ENCODE measurements around the gene LHFPL3. TPM values are rescaled to one million over a fixed set of nuclear protein-coding genes. Genes with fewer than 3 reads are reported as not detected.

The LHFPL3 gene
- polyA plus RNA-seq, 1 of the 3 experiments (the other 2 are of a cell fraction), result not detected

- Histone ChIP-seq H3F3A (replicated peaks; ENCODE audit: insufficient read depth) (no peaks in the 10 kb centered on the region), H3K27me3 (ENCODE audit: insufficient read depth) (no peaks in the 10 kb centered on the region), H3K9ac (no peak overlapping the region), H3K36me3 (replicated peaks in 1 of 2; ENCODE audit: control insufficient read depth in 1 of 2, insufficient read depth in 2 of 2, low read length in 1 of 2) (no peaks in the 10 kb centered on the region), H2AFZ (ENCODE audit: low read depth) (no peak overlapping the region), H3K4me1 (ENCODE audit: control insufficient read depth in 1 of 2, insufficient read depth in 2 of 2, low read depth in 1 of 2, low read length in 1 of 2) (no peaks in the 10 kb centered on the region; a peak in 1 of 4 replicates), H3K27ac (ENCODE audit: low read depth in 2 of 2, low read length in 1 of 2) (no peak overlapping the region), H3K4me2 (no peak overlapping the region), H3K9me3 (no peaks in the 10 kb centered on the region), H3K9me2 (no peaks in the 10 kb centered on the region), H3K79me2 (ENCODE audit: insufficient read depth) (no peaks in the 10 kb centered on the region), H4K20me1 (ENCODE audit: insufficient read depth) (no peaks in the 10 kb centered on the region), H3K4me3 (ENCODE audit: low read depth in 2 of 2, low read length in 1 of 2) (no peak overlapping the region)
- TF ChIP-seq NFIC (IDR thresholded peaks at IDR 0.05; ENCODE audit: borderline replicate concordance) (no peak), EP300 (IDR thresholded peaks at IDR 0.05; ENCODE audit: borderline replicate concordance in 1 of 2, low read depth in 1 of 2, low read length in 1 of 2) (no peak), TCF12 (IDR thresholded peaks at IDR 0.05) (no peak), USF2 (IDR thresholded peaks at IDR 0.05; ENCODE audit: borderline replicate concordance, low read depth, low read length) (no peak), CHD2 (IDR thresholded peaks at IDR 0.05; ENCODE audit: low read length, partially characterized antibody) (no peak), FOXJ3 (CRISPR knock-in tag; IDR thresholded peaks at IDR 0.05) (no peak), MAX (IDR thresholded peaks at IDR 0.05; ENCODE audit: low read depth) (no peak), GATA2 (CRISPR knock-in tag; IDR thresholded peaks at IDR 0.05) (no peak), YY1 (IDR thresholded peaks at IDR 0.05; ENCODE audit: low read depth) (no peak), GABPA (IDR thresholded peaks at IDR 0.05; ENCODE audit: low read depth) (no peak), RAD21 (IDR thresholded peaks at IDR 0.05; ENCODE audit: low read length) (no peak), RCOR1 (IDR thresholded peaks at IDR 0.05; ENCODE audit: low read length) (no peak), FOXM1 (IDR thresholded peaks at IDR 0.05; ENCODE audit: low read depth) (no peak), SIN3A (IDR thresholded peaks at IDR 0.05; ENCODE audit: borderline replicate concordance, low read depth, low read length) (no peak), EZH2phosphoT487 (IDR thresholded peaks at IDR 0.05; ENCODE audit: borderline replicate concordance, low read depth) (no peak), JUND (IDR thresholded peaks at IDR 0.05) (no peak), RFX5 (IDR thresholded peaks at IDR 0.05; ENCODE audit: low read length) (no peak)
- TF ChIP-seq, protein P1, sequence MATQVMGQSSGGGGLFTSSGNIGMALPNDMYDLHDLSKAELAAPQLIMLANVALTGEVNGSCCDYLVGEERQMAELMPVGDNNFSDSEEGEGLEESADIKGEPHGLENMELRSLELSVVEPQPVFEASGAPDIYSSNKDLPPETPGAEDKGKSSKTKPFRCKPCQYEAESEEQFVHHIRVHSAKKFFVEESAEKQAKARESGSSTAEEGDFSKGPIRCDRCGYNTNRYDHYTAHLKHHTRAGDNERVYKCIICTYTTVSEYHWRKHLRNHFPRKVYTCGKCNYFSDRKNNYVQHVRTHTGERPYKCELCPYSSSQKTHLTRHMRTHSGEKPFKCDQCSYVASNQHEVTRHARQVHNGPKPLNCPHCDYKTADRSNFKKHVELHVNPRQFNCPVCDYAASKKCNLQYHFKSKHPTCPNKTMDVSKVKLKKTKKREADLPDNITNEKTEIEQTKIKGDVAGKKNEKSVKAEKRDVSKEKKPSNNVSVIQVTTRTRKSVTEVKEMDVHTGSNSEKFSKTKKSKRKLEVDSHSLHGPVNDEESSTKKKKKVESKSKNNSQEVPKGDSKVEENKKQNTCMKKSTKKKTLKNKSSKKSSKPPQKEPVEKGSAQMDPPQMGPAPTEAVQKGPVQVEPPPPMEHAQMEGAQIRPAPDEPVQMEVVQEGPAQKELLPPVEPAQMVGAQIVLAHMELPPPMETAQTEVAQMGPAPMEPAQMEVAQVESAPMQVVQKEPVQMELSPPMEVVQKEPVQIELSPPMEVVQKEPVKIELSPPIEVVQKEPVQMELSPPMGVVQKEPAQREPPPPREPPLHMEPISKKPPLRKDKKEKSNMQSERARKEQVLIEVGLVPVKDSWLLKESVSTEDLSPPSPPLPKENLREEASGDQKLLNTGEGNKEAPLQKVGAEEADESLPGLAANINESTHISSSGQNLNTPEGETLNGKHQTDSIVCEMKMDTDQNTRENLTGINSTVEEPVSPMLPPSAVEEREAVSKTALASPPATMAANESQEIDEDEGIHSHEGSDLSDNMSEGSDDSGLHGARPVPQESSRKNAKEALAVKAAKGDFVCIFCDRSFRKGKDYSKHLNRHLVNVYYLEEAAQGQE (IDR thresholded peaks at IDR 0.05; ENCODE audit: low read depth, low read length), result no peak
- TF ChIP-seq, protein P2, sequence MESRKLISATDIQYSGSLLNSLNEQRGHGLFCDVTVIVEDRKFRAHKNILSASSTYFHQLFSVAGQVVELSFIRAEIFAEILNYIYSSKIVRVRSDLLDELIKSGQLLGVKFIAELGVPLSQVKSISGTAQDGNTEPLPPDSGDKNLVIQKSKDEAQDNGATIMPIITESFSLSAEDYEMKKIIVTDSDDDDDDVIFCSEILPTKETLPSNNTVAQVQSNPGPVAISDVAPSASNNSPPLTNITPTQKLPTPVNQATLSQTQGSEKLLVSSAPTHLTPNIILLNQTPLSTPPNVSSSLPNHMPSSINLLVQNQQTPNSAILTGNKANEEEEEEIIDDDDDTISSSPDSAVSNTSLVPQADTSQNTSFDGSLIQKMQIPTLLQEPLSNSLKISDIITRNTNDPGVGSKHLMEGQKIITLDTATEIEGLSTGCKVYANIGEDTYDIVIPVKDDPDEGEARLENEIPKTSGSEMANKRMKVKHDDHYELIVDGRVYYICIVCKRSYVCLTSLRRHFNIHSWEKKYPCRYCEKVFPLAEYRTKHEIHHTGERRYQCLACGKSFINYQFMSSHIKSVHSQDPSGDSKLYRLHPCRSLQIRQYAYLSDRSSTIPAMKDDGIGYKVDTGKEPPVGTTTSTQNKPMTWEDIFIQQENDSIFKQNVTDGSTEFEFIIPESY (IDR thresholded peaks at IDR 0.05; ENCODE audit: borderline replicate concordance, low read depth), result no peak
- CTCF ChIA-PET, result no interaction called here
- WGBS (ENCODE audit: low lambda C conversion rate), result 6% methylated on average over 4 of the region's 4 CpGs
- POLR2A ChIA-PET, result no interaction called here
- DNase-seq, result no peak
Observed at GRCh38 chr7:104538152-104538551, 209.7 kb downstream of the LHFPL3 start.

All from SK-N-SH (cell line).